ENCODE data around the gene VCAM1.
"Not testable (repeated sequence)": the region's sequence is repeated elsewhere in the genome, so short reads cannot be mapped to it uniquely, and the experiment has no call there.

VCAM1 gene

GRCh38 chr1:100719490-100719889 is at the start of gene VCAM1:
Gene VCAM1, plus strand, starts transcription at chr1:100719742. Its CDS starts 119 bp downstream, at chr1:100719861.
- DNase-seq = no peak

- no peak for DNase-seq
Measured at GRCh38 chr1:100670083-100670482, 49.5 kb upstream of the VCAM1 start.

GRCh38 chr1:100671601-100672000 is 47.9 kb upstream of the VCAM1 start:
- no peak for DNase-seq

GRCh38 chr1:100683448-100684349 is 35.8 kb upstream of the VCAM1 start:
- DNase-seq = no peak

- no peak for DNase-seq
Measured at GRCh38 chr1:100699744-100700143, 19.8 kb upstream of the VCAM1 start.

- no peak for DNase-seq
Measured at GRCh38 chr1:100700586-100700985, 19.0 kb upstream of the VCAM1 start.

GRCh38 chr1:100703052-100703451 is 16.5 kb upstream of the VCAM1 start:
- DNase-seq = no peak

GRCh38 chr1:100703716-100704115 is 15.8 kb upstream of the VCAM1 start:
- DNase-seq = no peak

- DNase-seq = no peak
Measured at GRCh38 chr1:100704473-100704872, 15.1 kb upstream of the VCAM1 start.

GRCh38 chr1:100706296-100706695 is 13.2 kb upstream of the VCAM1 start:
- no peak for DNase-seq

GRCh38 chr1:100706856-100707255 is 12.7 kb upstream of the VCAM1 start:
- DNase-seq = no peak

- DNase-seq = no peak
Measured at GRCh38 chr1:100708476-100709062, 11.0 kb upstream of the VCAM1 start.

- DNase-seq = no peak
Measured at GRCh38 chr1:100710906-100711682, 8.4 kb upstream of the VCAM1 start.

GRCh38 chr1:100713027-100713426 is 6.5 kb upstream of the VCAM1 start:
- not testable (repeated sequence) for DNase-seq

GRCh38 chr1:100713626-100714025 is 5.9 kb upstream of the VCAM1 start:
- no peak for DNase-seq

- DNase-seq = no peak
Measured at GRCh38 chr1:100714599-100714998, 4.9 kb upstream of the VCAM1 start.

- no peak for DNase-seq
Measured at GRCh38 chr1:100717218-100717617, 2.3 kb upstream of the VCAM1 start.

- DNase-seq = no peak
Measured at GRCh38 chr1:100718581-100718980, 961 bp upstream of the VCAM1 start.

GRCh38 chr1:100720101-100720500 is 559 bp downstream of the VCAM1 start:
- DNase-seq = no peak

GRCh38 chr1:100720751-100721150 is 1.2 kb downstream of the VCAM1 start:
- DNase-seq = no peak

GRCh38 chr1:100721526-100722207 is 2.1 kb downstream of the VCAM1 start:
- DNase-seq = no peak

GRCh38 chr1:100722221-100722620 is 2.7 kb downstream of the VCAM1 start:
- no peak for DNase-seq

GRCh38 chr1:100724281-100724680 is 4.7 kb downstream of the VCAM1 start:
- no peak for DNase-seq
